Transverse colon (tissue), 4 donors: ENCODE measurements around the gene DTX1.

Experiments used
- EP300 ChIP-seq: sonication (generic); formaldehyde crosslinking; IDR thresholded peaks from one replicate; pipeline ENCODE4 v1.6.1; 2017; ENCODE audit warnings: antibody characterized with exemption, low read depth
- POLR2A ChIP-seq: fragments of 450-650 bp; IDR thresholded peaks from one replicate; pipeline ENCODE4 v1.6.1; 2016; ENCODE audit warnings: antibody characterized with exemption, mild to moderate bottlenecking, moderate library complexity
- POLR2AphosphoS5 ChIP-seq, 3 donors: sonication (generic); formaldehyde crosslinking; IDR thresholded peaks; one replicate each; pipeline ENCODE4 v1.6.1; 2016; ENCODE audit warnings: antibody characterized with exemption in 3 of 3
- TF ChIP-seq, protein P1 (sequence below), 5 experiments: fragments of 200-600 bp in 3 of 5; fragments of 450-650 bp in 2 of 5; sonication (generic) in 3 of 5; IDR thresholded peaks; 1 replicate in 2 of 5; 2 replicates in 3 of 5; pipeline ENCODE4 v1.5.1; 2016 to 2017; ENCODE audit warnings: antibody characterized with exemption in 5 of 5, inconsistent platforms in 3 of 5, mild to moderate bottlenecking in 2 of 5, moderate library complexity in 1 of 5

DNA sequence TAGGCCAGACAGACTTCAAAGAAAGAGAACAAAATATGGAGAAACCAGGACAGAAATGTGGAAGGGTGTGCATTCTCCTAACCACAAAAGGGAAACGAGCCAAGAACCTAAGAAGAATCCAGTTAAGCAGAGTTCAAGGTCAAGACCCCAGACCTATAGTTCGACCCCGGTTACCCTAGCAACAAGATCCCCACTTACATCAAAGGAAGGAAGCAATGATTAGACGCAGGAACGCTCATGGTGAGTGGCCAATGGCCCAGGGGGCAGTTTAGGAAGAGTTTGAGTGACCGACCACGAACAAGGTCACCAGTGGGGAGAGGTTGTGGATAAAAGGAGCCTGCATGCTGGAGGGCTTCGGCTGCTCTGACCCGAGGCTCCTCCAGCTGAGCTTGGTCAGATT lies 42.0 kb upstream of the DTX1 start:
- no peak for TF ChIP-seq POLR2A
- TF ChIP-seq, protein P1, sequence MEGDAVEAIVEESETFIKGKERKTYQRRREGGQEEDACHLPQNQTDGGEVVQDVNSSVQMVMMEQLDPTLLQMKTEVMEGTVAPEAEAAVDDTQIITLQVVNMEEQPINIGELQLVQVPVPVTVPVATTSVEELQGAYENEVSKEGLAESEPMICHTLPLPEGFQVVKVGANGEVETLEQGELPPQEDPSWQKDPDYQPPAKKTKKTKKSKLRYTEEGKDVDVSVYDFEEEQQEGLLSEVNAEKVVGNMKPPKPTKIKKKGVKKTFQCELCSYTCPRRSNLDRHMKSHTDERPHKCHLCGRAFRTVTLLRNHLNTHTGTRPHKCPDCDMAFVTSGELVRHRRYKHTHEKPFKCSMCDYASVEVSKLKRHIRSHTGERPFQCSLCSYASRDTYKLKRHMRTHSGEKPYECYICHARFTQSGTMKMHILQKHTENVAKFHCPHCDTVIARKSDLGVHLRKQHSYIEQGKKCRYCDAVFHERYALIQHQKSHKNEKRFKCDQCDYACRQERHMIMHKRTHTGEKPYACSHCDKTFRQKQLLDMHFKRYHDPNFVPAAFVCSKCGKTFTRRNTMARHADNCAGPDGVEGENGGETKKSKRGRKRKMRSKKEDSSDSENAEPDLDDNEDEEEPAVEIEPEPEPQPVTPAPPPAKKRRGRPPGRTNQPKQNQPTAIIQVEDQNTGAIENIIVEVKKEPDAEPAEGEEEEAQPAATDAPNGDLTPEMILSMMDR (IDR thresholded peaks at IDR 0.05), result no peak
- no peak for TF ChIP-seq POLR2AphosphoS5 (IDR thresholded peaks at IDR 0.05)
- TF ChIP-seq EP300, result no peak
